ENCODE data around the gene SP140L.

DNA sequence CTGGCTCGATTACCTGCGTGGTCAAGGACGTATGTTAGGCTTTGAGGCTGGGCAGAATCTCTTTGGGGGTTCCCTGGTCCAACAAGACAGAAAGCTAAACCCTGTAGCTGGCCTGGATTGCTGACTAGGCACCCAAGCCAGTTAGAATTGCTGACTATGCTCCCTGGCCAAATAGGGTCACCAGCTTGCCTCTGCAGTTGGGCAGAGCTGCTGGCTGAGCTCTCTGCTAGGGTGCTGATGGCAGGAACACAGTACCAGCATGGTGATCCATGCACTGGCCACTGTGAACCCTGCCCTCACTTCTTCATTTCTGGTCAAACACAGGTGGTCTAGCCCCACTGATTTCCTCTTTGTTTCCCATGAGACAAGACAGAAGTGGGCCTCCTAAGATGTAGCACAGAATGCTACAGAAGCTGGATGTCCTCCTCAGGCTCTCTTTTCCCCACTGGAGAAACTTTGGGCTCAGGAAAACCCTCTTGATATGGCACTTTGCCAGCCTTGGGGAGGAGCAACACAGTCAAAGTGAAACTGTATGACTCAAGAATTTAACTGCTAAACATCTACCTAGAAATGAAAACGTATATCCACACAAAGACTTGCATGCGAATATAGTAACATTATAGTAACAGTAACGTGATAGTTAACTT is 20.8 kb downstream of the SP140L start:
- TF ChIP-seq CTCF (IDR thresholded peaks at IDR 0.05; ENCODE audit: low read depth, low read length, poor library complexity, severe bottlenecking) (no peak), EZH2phosphoT487 (IDR thresholded peaks at IDR 0.05; ENCODE audit: borderline replicate concordance, low read length) (no peak)
